ENCODE results near the gene VDAC2.
"Not testable (repeated sequence)": the region's sequence is repeated elsewhere in the genome, so short reads cannot be mapped to it uniquely, and the experiment has no call there.

VDAC2 gene

DNA sequence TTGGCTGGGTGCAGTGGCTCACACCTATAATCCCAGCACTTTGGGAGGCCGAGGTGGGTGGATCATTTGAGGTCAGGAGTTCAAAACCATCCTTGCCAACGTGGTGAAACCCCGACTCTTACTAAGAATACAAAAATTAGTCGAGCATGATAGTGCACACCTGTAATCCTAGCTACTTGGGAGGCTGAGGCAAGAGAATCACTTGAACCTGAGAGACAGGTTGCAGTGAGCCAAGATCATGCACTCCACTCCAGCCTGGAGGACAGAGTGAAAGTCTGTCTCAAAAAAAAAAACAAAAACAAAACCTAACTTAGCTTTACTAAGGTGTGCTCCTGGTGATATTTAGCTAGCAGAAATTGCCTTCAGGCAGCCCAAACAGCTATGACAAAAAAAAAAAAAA is 24.3 kb upstream of the VDAC2 start (continued):
- no peak for TF ChIP-seq ZNF169 (tag by site-specific recombination; IDR thresholded peaks at IDR 0.05)

DNA sequence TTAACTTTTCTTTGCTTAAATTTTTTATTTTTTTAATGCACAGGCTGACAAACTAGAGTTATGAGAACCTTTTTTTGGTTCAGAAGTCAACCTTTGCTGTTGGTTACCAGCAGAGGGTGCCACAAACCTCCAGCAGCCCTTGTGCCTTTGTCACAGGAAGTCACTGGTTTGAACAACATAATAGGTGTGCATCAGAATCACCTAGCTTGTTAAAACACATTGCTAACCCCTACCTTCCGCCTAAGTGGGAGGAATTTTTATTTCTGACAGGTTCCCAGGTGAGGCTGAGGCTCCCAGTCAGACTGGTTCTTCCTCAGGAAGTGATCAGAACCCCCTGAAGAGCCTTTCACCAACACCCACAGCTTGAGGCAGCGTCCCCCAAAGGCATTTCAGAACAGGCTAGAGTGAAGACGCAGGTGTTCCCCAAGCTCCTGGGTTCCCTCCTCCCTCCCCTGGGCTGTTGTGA is 22.6 kb upstream of the VDAC2 start:
- Histone ChIP-seq H3K36me3 (ENCODE audit: control insufficient read depth in 2 of 2, insufficient read depth in 1 of 2, low read length in 2 of 2) (no peaks in the 10 kb centered on the region), H3K27ac (ENCODE audit: extremely low read depth, low read depth, low read length) (no peak overlapping the region), H3K4me1 (ENCODE audit: control insufficient read depth, insufficient read depth, low read length) (no peaks in the 10 kb centered on the region), H3K4me3 (ENCODE audit: low read depth, low read length) (no peak overlapping the region), H3K9me3 (ENCODE audit: control insufficient read depth, insufficient read depth, low read depth, low read length) (no peaks in the 10 kb centered on the region)
- ChIA-PET CTCF (interaction anchor here (0.6 to 3.0 kb wide), 12 partner anchors 9 to 54 kb away, joined by 3 to 47 read pairs (median 6); partner anchors contain the start of genes COMTD1 and VDAC2), POLR2A (interaction anchor here (0.6 to 1.4 kb wide), 6 partner anchors 23 to 76 kb away, joined by 3 to 11 read pairs (median 6); partner anchors contain the start of genes SAMD8 and VDAC2)
- peak; percentile 55; the same call in 1 of the 2 replicates for TF ChIP-seq ZSCAN30 (tag by site-specific recombination; IDR thresholded peaks at IDR 0.05)
- no peak for TF ChIP-seq ZFHX2 (tag by site-specific recombination; conservative IDR thresholded peaks at IDR 0.05)
- TF ChIP-seq ZNF324 (tag by site-specific recombination; IDR thresholded peaks at IDR 0.05): no peak
- TF ChIP-seq, protein P1, sequence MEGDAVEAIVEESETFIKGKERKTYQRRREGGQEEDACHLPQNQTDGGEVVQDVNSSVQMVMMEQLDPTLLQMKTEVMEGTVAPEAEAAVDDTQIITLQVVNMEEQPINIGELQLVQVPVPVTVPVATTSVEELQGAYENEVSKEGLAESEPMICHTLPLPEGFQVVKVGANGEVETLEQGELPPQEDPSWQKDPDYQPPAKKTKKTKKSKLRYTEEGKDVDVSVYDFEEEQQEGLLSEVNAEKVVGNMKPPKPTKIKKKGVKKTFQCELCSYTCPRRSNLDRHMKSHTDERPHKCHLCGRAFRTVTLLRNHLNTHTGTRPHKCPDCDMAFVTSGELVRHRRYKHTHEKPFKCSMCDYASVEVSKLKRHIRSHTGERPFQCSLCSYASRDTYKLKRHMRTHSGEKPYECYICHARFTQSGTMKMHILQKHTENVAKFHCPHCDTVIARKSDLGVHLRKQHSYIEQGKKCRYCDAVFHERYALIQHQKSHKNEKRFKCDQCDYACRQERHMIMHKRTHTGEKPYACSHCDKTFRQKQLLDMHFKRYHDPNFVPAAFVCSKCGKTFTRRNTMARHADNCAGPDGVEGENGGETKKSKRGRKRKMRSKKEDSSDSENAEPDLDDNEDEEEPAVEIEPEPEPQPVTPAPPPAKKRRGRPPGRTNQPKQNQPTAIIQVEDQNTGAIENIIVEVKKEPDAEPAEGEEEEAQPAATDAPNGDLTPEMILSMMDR (tag by site-specific recombination; IDR thresholded peaks at IDR 0.05): peak; percentile 52; the same call in 1 of the 2 replicates
- TF ChIP-seq ZNF202 (tag by site-specific recombination; IDR thresholded peaks at IDR 0.05; ENCODE audit: borderline replicate concordance): no peak
- TF ChIP-seq, protein P2, sequence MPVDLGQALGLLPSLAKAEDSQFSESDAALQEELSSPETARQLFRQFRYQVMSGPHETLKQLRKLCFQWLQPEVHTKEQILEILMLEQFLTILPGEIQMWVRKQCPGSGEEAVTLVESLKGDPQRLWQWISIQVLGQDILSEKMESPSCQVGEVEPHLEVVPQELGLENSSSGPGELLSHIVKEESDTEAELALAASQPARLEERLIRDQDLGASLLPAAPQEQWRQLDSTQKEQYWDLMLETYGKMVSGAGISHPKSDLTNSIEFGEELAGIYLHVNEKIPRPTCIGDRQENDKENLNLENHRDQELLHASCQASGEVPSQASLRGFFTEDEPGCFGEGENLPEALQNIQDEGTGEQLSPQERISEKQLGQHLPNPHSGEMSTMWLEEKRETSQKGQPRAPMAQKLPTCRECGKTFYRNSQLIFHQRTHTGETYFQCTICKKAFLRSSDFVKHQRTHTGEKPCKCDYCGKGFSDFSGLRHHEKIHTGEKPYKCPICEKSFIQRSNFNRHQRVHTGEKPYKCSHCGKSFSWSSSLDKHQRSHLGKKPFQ (tag by site-specific recombination; IDR thresholded peaks at IDR 0.05): no peak
- peak; percentile 75 for TF ChIP-seq ZNF654 (tag by site-specific recombination; IDR thresholded peaks at IDR 0.05; ENCODE audit: low read depth)
- TF ChIP-seq ZNF2 (tag by site-specific recombination; IDR thresholded peaks at IDR 0.05): peak; percentile 82
- TF ChIP-seq ZBTB17 (tag by site-specific recombination; IDR thresholded peaks at IDR 0.05): 0 out of 2 replicates have a peak, but pooled peaks have one; percentile 14
- no peak for TF ChIP-seq SP7 (tag by site-specific recombination; IDR thresholded peaks at IDR 0.05)

DNA sequence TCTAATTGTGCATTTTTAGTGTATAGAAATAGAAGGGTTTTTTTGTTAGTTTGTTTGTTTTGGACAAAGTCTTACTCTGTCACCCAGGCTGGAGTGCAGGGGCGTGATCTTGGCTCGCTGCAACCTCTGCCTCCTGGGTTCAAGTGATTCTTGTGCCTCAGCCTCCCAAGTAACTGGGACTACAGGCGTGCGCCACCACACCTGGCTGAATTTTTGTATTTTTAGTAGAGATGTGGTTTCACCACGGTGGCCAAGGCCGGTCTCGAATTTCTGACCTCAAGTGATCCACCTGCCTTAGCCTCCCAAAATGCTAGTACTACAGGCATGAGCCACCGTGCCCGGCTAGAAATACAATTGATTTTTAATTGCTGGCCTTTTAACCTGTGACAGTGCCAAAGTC is 22.1 kb upstream of the VDAC2 start:
- not testable (repeated sequence) for H3K4me3 ChIP-seq (ENCODE audit: low read depth, low read length); H3K9me3 ChIP-seq (ENCODE audit: control insufficient read depth, insufficient read depth, low read depth, low read length); H3K4me1 ChIP-seq (ENCODE audit: control insufficient read depth, insufficient read depth, low read length); H3K36me3 ChIP-seq (ENCODE audit: control insufficient read depth in 2 of 2, insufficient read depth in 1 of 2, low read length in 2 of 2); H3K27ac ChIP-seq (ENCODE audit: extremely low read depth, low read depth, low read length)
- POLR2A ChIA-PET: interaction anchor here (1.0 to 1.4 kb wide), 4 partner anchors 23 to 46 kb away, joined by 3 to 11 read pairs (median 7); partner anchors contain the start of gene VDAC2
- CTCF ChIA-PET: interaction anchor here (0.6 to 3.0 kb wide), 11 partner anchors 9 to 53 kb away, joined by 3 to 47 read pairs (median 6); partner anchors contain the start of genes COMTD1 and VDAC2

DNA sequence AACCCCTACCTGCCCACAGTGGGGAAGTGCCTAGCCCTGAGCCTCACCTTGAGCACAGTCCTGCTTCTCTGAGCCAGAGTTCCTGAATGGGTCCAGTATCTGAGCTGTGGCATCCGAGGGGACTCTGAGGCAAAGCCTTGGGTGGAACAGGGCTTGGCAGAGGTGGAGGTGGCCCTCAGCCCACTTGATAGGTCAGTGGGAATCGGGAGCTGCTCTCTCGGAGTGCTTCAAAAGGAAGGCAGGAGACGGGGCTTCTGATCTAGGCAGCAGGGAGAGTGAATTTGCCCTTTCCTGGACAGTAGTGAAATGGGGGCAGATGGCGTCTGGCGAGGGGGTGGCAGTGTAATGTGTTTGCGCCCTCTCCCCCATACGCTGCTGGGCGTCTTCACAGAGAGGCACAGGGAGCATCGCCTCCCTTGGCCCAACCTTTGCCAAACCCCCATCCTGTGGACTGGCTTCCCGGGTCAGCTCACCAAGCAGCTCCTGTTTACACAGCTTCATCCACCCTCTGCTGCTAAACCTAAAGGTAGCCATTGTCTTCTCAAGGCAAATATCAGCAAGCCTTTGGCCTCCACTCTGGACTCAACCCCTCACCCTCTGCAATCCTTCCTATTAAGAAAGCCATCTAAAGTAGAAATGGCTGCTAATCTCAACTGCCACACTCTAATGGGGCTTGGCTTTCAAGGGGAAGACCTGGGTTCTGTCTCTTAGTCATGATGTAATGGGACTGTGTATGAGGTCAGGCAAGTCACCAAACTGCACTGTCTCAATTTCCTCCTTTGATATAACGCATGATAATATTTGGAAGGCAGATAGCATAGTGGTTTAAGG is 21.1 kb upstream of the VDAC2 start:
- no peaks in the 10 kb centered on the region for H3K36me3 ChIP-seq (ENCODE audit: control insufficient read depth in 2 of 2, insufficient read depth in 1 of 2, low read length in 2 of 2)
- ChIA-PET POLR2A (no interaction called here), CTCF (interaction anchor here (0.6 to 1.4 kb wide), 5 partner anchors 8 to 424 kb away, joined by 3 to 15 read pairs (median 4); partner anchors contain the start of gene COMTD1)
- no peaks in the 10 kb centered on the region for H3K9me3 ChIP-seq (ENCODE audit: control insufficient read depth, insufficient read depth, low read depth, low read length)
- H3K4me3 ChIP-seq (ENCODE audit: low read depth, low read length): no peak overlapping the region
- no peaks in the 10 kb centered on the region for H3K4me1 ChIP-seq (ENCODE audit: control insufficient read depth, insufficient read depth, low read length)
- H3K27ac ChIP-seq (ENCODE audit: extremely low read depth, low read depth, low read length): no peak overlapping the region
- TF ChIP-seq, protein P3, sequence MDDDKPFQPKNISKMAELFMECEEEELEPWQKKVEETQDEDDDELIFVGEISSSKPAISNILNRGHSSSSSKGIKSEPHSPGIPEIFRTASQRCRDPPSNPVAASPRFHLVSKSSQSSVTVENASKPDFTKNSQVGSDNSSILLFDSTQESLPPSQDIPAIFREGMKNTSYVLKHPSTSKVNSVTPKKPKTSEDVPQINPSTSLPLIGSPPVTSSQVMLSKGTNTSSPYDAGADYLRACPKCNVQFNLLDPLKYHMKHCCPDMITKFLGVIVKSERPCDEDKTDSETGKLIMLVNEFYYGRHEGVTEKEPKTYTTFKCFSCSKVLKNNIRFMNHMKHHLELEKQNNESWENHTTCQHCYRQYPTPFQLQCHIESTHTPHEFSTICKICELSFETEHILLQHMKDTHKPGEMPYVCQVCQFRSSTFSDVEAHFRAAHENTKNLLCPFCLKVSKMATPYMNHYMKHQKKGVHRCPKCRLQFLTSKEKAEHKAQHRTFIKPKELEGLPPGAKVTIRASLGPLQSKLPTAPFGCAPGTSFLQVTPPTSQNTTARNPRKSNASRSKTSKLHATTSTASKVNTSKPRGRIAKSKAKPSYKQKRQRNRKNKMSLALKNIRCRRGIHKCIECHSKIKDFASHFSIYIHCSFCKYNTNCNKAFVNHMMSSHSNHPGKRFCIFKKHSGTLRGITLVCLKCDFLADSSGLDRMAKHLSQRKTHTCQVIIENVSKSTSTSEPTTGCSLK (tag by site-specific recombination; IDR thresholded peaks at IDR 0.05): no peak
- TF ChIP-seq ZNF830 (tag by site-specific recombination; IDR thresholded peaks at IDR 0.05; ENCODE audit: low read depth): no peak
- TF ChIP-seq ZFP3 (tag by site-specific recombination; IDR thresholded peaks at IDR 0.05; ENCODE audit: low read depth): no peak
- TF ChIP-seq ZNF785 (tag by site-specific recombination; IDR thresholded peaks at IDR 0.05): no peak
- 0 out of 2 replicates have a peak, but pooled peaks have one; percentile 23 for TF ChIP-seq ZNF629 (tag by site-specific recombination; IDR thresholded peaks at IDR 0.05)
